22Rv1 (cell line): ENCODE data around the gene PRAMEF12.

Experiments
- ZFX ChIP-seq: fragments of 450-650 bp; IDR thresholded peaks from 2 replicates; pipeline ENCODE4 v1.6.1; 2017; ENCODE audit warnings: antibody characterized with exemption, borderline replicate concordance
- TF ChIP-seq, protein P1 (sequence below): fragments of 450-650 bp; IDR thresholded peaks from 2 replicates; pipeline ENCODE4 v1.5.1; 2017; ENCODE audit warnings: mild to moderate bottlenecking

DNA sequence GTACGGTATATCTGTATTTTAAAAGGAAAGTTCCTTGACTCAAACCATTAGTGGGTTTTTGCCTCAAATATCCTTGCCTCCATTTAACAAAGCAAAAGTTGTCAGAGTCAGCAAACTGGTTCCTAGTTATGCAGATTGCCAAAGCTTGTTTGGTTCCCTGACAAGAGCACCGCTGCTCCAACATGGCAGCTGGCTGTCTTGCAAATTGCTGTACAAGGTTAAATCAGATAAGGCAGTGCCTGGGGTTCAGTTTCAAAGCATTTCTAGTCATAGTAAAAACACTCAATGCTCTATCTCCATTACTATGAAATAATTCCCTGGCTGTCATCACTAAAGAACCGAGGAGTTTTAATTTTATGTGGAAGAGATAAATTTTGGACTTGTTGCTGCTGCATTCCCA is 38.9 kb upstream of the PRAMEF12 start:
- TF ChIP-seq ZFX = no peak
- TF ChIP-seq, protein P1, sequence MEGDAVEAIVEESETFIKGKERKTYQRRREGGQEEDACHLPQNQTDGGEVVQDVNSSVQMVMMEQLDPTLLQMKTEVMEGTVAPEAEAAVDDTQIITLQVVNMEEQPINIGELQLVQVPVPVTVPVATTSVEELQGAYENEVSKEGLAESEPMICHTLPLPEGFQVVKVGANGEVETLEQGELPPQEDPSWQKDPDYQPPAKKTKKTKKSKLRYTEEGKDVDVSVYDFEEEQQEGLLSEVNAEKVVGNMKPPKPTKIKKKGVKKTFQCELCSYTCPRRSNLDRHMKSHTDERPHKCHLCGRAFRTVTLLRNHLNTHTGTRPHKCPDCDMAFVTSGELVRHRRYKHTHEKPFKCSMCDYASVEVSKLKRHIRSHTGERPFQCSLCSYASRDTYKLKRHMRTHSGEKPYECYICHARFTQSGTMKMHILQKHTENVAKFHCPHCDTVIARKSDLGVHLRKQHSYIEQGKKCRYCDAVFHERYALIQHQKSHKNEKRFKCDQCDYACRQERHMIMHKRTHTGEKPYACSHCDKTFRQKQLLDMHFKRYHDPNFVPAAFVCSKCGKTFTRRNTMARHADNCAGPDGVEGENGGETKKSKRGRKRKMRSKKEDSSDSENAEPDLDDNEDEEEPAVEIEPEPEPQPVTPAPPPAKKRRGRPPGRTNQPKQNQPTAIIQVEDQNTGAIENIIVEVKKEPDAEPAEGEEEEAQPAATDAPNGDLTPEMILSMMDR = no peak
